ENCODE results near the gene COL27A1. TPM values are rescaled to one million over a fixed set of nuclear protein-coding genes. Genes with fewer than 3 reads are reported as not detected.

The COL27A1 gene
- total and polyA plus RNA-seq, 2 donors (not counting 3 experiments of a cell fraction or from before 2014, with no cell fraction given), result 14.7 to 49.1 TPM

- Histone ChIP-seq H3K4me3 (replicated peaks in 1 of 3; ENCODE audit: insufficient read depth in 1 of 3, low read depth in 1 of 3, low read length in 3 of 3) (no peak overlapping the region), H2AFZ (ENCODE audit: low read depth, low read length) (no peak overlapping the region), H3K4me1 (ENCODE audit: control insufficient read depth, extremely low read depth, insufficient read depth, low read length) (no peaks in the 10 kb centered on the region), H3K9ac (replicated peaks; ENCODE audit: extremely low read depth, insufficient read depth, low read length) (no peak overlapping the region), H3K27ac (ENCODE audit: insufficient read depth, low read depth, low read length) (no peak overlapping the region), H3K79me2 (ENCODE audit: control insufficient read depth, insufficient read depth, low read length) (no peaks in the 10 kb centered on the region), H3K9me1 (replicated peaks; ENCODE audit: control insufficient read depth, extremely low read depth, insufficient read depth, low read length) (no peaks in the 10 kb centered on the region), H3K36me3 (ENCODE audit: control insufficient read depth in 2 of 2, extremely low read depth in 1 of 2, insufficient read depth in 2 of 2, low read length in 2 of 2) (peaks cover 0 to 7% of the 10 kb centered on the region in 2 experiments), H3K4me2 (ENCODE audit: insufficient read depth, low read length) (no peak overlapping the region), H4K20me1 (replicated peaks; ENCODE audit: control insufficient read depth, extremely low read depth, insufficient read depth, low read length) (no peaks in the 10 kb centered on the region), H3K9me3 (replicated peaks; ENCODE audit: control insufficient read depth, insufficient read depth, low read length) (no peaks in the 10 kb centered on the region), H3K27me3 (ENCODE audit: control insufficient read depth in 2 of 2, insufficient read depth in 2 of 2, low read length in 2 of 2) (no peaks in the 10 kb centered on the region)
- DNase-seq (ENCODE audit: low read depth, low spot score), result no peak
- dilution Hi-C loops (cut with MboI; ENCODE audit: extremely low pct_ligation_motif_present, low sequenced_read_pairs), result no loop called here
- CTCF ChIA-PET, result interaction anchor here (0.6 to 2.5 kb wide), 2 partner anchors 17 to 48 kb away, joined by 3 to 12 read pairs; no protein-coding TSS in a partner anchor
- POLR2A ChIA-PET, result no interaction called here
- intact Hi-C loops (cut with micrococcal nuclease), result no loop called here
- no peak for TF ChIP-seq MYC (IDR thresholded peaks at IDR 0.05; ENCODE audit: low read depth, low read length)
- no peak for TF ChIP-seq CTCF (IDR thresholded peaks at IDR 0.05; ENCODE audit: extremely low read depth in 1 of 2, insufficient read depth in 1 of 2, low read depth in 1 of 2, low read length in 2 of 2)
- no peak for TF ChIP-seq EZH2 (IDR thresholded peaks at IDR 0.05; ENCODE audit: borderline replicate concordance, low read depth, low read length, severe bottlenecking)
- no peak for TF ChIP-seq JUN (IDR thresholded peaks at IDR 0.05; ENCODE audit: borderline replicate concordance, insufficient read depth, insufficient read length, low read depth)
- TF ChIP-seq POLR2AphosphoS5 (IDR thresholded peaks at IDR 0.05; ENCODE audit: insufficient read depth, low read depth, low read length), result no peak
- no peak for TF ChIP-seq POLR2A (IDR thresholded peaks at IDR 0.05; ENCODE audit: low read depth, low read length)
- no peak for TF ChIP-seq GATA2 (IDR thresholded peaks at IDR 0.05; ENCODE audit: insufficient read depth, insufficient read length, low read depth, low read length)
- no peak for TF ChIP-seq MAX (IDR thresholded peaks at IDR 0.05; ENCODE audit: insufficient read depth, insufficient read length)
- no peak for TF ChIP-seq FOS (IDR thresholded peaks at IDR 0.05; ENCODE audit: borderline replicate concordance, insufficient read depth, low read length)
- no peak for FAIRE-seq
- BruUV-seq (replicated peaks), result no TSS peak
Observed at GRCh38 chr9:114308361-114308950, 153.1 kb downstream of the COL27A1 start.

Measured in endothelial cell of umbilical vein (primary cell).